HG03469 (cell line): ENCODE results near the gene SLC30A10.
"Not testable (repeated sequence)": the region's sequence is repeated elsewhere in the genome, so short reads cannot be mapped to it uniquely, and the experiment has no call there.

ENCODE experiments used
- ATAC-seq: cut with Tn5 transposase; IDR thresholded peaks from one replicate; pipeline ENCODE4 v1.9.1; 2021; ENCODE audit warnings: mild to moderate bottlenecking, moderate library complexity, moderate number of reproducible peaks; ENCODE audit not compliant: unreplicated experiment

SLC30A10 gene

GRCh38 chr1:219928791-219929118 lies 398 bp upstream of the SLC30A10 start:
- no peak for ATAC-seq

GRCh38 chr1:219927298-219927955 lies 930 bp downstream of the SLC30A10 start:
- ATAC-seq, result no peak

GRCh38 chr1:219926363-219926998 lies 1.9 kb downstream of the SLC30A10 start:
- ATAC-seq, result no peak

GRCh38 chr1:219924342-219924741 lies 4.0 kb downstream of the SLC30A10 start:
- ATAC-seq, result no peak

GRCh38 chr1:219917851-219918466 lies 10.4 kb downstream of the SLC30A10 start:
- no peak for ATAC-seq

GRCh38 chr1:219917281-219917680 lies 11.1 kb downstream of the SLC30A10 start:
- no peak for ATAC-seq

GRCh38 chr1:219916257-219916656 lies 12.1 kb downstream of the SLC30A10 start:
- no peak for ATAC-seq

- no peak for ATAC-seq
Measured at GRCh38 chr1:219913005-219913770, 15.2 kb downstream of the SLC30A10 start.

- no peak for ATAC-seq
Measured at GRCh38 chr1:219910716-219911115, 17.6 kb downstream of the SLC30A10 start.

GRCh38 chr1:219909476-219909875 lies 18.9 kb downstream of the SLC30A10 start:
- ATAC-seq, result no peak

GRCh38 chr1:219908170-219908569 lies 20.2 kb downstream of the SLC30A10 start:
- ATAC-seq, result no peak

- no peak for ATAC-seq
Measured at GRCh38 chr1:219907772-219908070, 20.6 kb downstream of the SLC30A10 start.

- no peak for ATAC-seq
Measured at GRCh38 chr1:219906924-219907771, 21.2 kb downstream of the SLC30A10 start.

- ATAC-seq, result not testable (repeated sequence)
Measured at GRCh38 chr1:219906565-219906923, 21.8 kb downstream of the SLC30A10 start.

- no peak for ATAC-seq
Measured at GRCh38 chr1:219905524-219905923, 22.8 kb downstream of the SLC30A10 start.

- ATAC-seq, result no peak
Measured at GRCh38 chr1:219904934-219905333, 23.4 kb downstream of the SLC30A10 start.

GRCh38 chr1:219903353-219903871 lies 24.9 kb downstream of the SLC30A10 start:
- ATAC-seq, result no peak

- no peak for ATAC-seq
Measured at GRCh38 chr1:219902951-219903350, 25.4 kb downstream of the SLC30A10 start.

GRCh38 chr1:219900882-219901281 lies 27.5 kb downstream of the SLC30A10 start:
- no peak for ATAC-seq

- ATAC-seq, result no peak
Measured at GRCh38 chr1:219900201-219900600, 28.2 kb downstream of the SLC30A10 start.

GRCh38 chr1:219898375-219898774 lies 30.0 kb downstream of the SLC30A10 start:
- ATAC-seq, result no peak
